ENCODE results near the gene RHOG. TPM values are rescaled to one million over a fixed set of nuclear protein-coding genes. Genes with fewer than 3 reads are reported as not detected.
A peak's percentile ranks its signal among the peaks of the same experiment; 100 is the strongest.

The RHOG gene
- total RNA-seq, 1 experiment from 2014 or later = 26.4 TPM

- Mint-ChIP-seq H3K4me1 (peaks cover 44% of the 10 kb centered on the region in 2 experiments), H3K4me3 (no peak overlapping the region), H3K9me3 (no peaks in the 10 kb centered on the region), H3K27me3 (ENCODE audit: low read depth) (no peaks in the 10 kb centered on the region), H3K36me3 (ENCODE audit: insufficient read depth in 1 of 3, low read depth in 3 of 3) (peaks cover 33 to 47% (median 35%) of the 10 kb centered on the region in 3 experiments), H3K27ac (peak overlapping the region in 1 of 3 experiments; percentile 10; a peak in 1 of 7 replicates)
- Histone ChIP-seq H3K79me1 (ENCODE audit: insufficient read depth, low read depth, low read length, poor library complexity, severe bottlenecking) (no peaks in the 10 kb centered on the region), H3K9me3 (ENCODE audit: control insufficient read depth, low read depth, low read length) (no peaks in the 10 kb centered on the region), H2BK5ac (ENCODE audit: insufficient read length, low read length) (no peak overlapping the region), H4K8ac (replicated peaks; ENCODE audit: insufficient read length, low read depth, low read length) (no peak overlapping the region), H4K5ac (ENCODE audit: insufficient read length, low read depth, low read length) (no peak overlapping the region), H3K56ac (ENCODE audit: insufficient read length, low read depth, low read length) (no peak overlapping the region), H3K27ac (ENCODE audit: insufficient read length, low read depth, low read length) (no peak overlapping the region), H3K23me2 (ENCODE audit: insufficient read length, low read depth, low read length, poor library complexity, severe bottlenecking) (no peaks in the 10 kb centered on the region), H3K4me1 (ENCODE audit: insufficient read depth, low read length) (peaks cover 18% of the 10 kb centered on the region), H3K4me2 (ENCODE audit: insufficient read depth, insufficient read length, low read length) (no peak overlapping the region), H3K9ac (ENCODE audit: extremely low read depth, insufficient read length, low read length) (no peak overlapping the region), H4K91ac (ENCODE audit: insufficient read length, low read depth, low read length) (no peak overlapping the region), H2BK15ac (ENCODE audit: low read depth, low read length) (no peak overlapping the region), H4K20me1 (ENCODE audit: control insufficient read depth, insufficient read depth, insufficient read length) (peaks cover 6% of the 10 kb centered on the region), H2AFZ (ENCODE audit: low read length) (no peak overlapping the region), H2AK5ac (ENCODE audit: insufficient read length, low read length) (no peak overlapping the region), H3T11ph (ENCODE audit: low read length) (no peak overlapping the region), H3K79me2 (ENCODE audit: insufficient read depth, low read length) (no peaks in the 10 kb centered on the region), H3K27me3 (ENCODE audit: insufficient read depth, low read length) (no peaks in the 10 kb centered on the region), H3K23ac (ENCODE audit: insufficient read length, low read depth, low read length) (no peak overlapping the region), H2BK120ac (ENCODE audit: low read depth, low read length, poor library complexity, severe bottlenecking) (no peak overlapping the region), H2BK12ac (ENCODE audit: insufficient read length, low read depth, low read length) (no peak overlapping the region), H3K4ac (ENCODE audit: low read depth, low read length) (no peak overlapping the region), H3K18ac (ENCODE audit: insufficient read length, low read depth, low read length) (no peak overlapping the region), H3K14ac (ENCODE audit: insufficient read depth, low read length) (no peak overlapping the region), H2BK20ac (ENCODE audit: low read depth, low read length, poor library complexity, severe bottlenecking) (no peak overlapping the region)
- DNase-seq = no peak
- no CpG with 5 or more reads among the region's 13 CpGs for WGBS (ENCODE audit: extremely low coverage, insufficient read length, low lambda C conversion rate)
- no peak for TF ChIP-seq CTCF (conservative IDR thresholded peaks at IDR 0.05)
These were observed 9.2 kb downstream of the RHOG start for GRCh38 chr11:3831378-3832239.

Measured in H9 (cell line).